ENCODE data around the gene DBN1. TPM values are rescaled to one million over a fixed set of nuclear protein-coding genes. Genes with fewer than 3 reads are reported as not detected.
A peak's percentile ranks its signal among the peaks of the same experiment; 100 is the strongest.

DBN1 gene
- total RNA-seq, 1 experiment from 2014 or later: 127 TPM

DNA sequence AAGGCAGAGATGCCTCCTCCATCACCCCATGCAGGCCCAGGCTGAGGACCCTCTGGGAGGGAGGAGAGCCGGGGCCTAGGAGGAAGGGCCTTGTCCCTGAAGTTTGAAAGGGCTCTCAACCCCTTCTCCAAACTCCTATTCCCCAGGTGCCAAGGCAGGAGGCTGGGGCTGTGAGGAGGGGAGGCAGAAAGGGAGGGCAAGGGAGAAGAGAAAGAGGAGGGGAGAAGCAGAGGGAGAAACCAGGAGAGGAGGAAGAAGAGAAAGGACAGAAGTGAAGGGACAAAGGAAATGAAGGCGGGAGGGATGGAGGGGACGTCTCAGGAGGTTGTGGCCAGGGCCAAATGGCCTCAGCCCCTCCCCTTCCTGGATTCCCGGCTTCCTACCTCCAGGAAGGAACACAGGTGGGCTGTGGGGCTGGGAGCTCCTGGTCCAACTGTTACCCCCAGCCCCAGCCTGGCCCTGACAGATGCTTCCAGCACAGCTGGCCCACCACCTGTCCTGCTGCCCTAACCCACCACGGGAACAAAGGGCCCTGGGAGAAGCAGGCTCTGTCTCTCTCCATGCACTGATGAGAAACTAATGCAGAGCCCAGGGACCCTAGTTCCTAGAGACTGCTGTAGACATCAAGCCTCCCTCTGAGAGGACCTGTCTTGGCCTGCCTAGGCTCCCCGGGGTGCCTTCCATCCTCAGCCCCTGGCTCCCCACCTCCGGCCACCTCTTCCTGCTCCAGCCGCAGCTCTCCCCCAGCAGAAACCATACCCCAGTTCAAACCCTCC is 3.5 kb downstream of the DBN1 start:
- DNase-seq: no peak
- Histone ChIP-seq H2AFZ (ENCODE audit: low read length) (no peak overlapping the region), H3K79me2 (ENCODE audit: low read length) (peaks cover 34% of the 10 kb centered on the region), H3K27ac (ENCODE audit: low read length) (no peak overlapping the region), H3K4me3 (ENCODE audit: low read length) (no peak overlapping the region), H3F3A (ENCODE audit: low read length, unreplicated experiment) (no peaks in the 10 kb centered on the region), H3K4me2 (ENCODE audit: low read length) (no peak overlapping the region), H3K27me3 (ENCODE audit: low read length) (no peaks in the 10 kb centered on the region), H3K9ac (ENCODE audit: low read length) (no peak overlapping the region), H3K36me3 (ENCODE audit: low read depth, low read length) (peaks cover 21% of the 10 kb centered on the region), H4K20me1 (ENCODE audit: low read length) (peaks cover 36% of the 10 kb centered on the region; the same call in 1 of the 2 replicates), H3K9me3 (ENCODE audit: low read length) (no peaks in the 10 kb centered on the region), H3K9me2 (replicated peaks; ENCODE audit: low read length) (no peaks in the 10 kb centered on the region), H3K4me1 (ENCODE audit: insufficient read depth, low read length) (peaks cover 21% of the 10 kb centered on the region)
- POLR2A ChIA-PET (ENCODE audit: unreplicated experiment): no interaction called here
- no TSS peak for BruUV-seq (replicated peaks)
- CTCF ChIA-PET: interaction anchor here (0.5 kb wide), 1 partner anchor 12 kb away, joined by 6 read pairs; no protein-coding TSS in a partner anchor
- TF ChIP-seq EZH2phosphoT487 (IDR thresholded peaks at IDR 0.05; ENCODE audit: borderline replicate concordance, low read length): no peak
- TF ChIP-seq, protein P1, sequence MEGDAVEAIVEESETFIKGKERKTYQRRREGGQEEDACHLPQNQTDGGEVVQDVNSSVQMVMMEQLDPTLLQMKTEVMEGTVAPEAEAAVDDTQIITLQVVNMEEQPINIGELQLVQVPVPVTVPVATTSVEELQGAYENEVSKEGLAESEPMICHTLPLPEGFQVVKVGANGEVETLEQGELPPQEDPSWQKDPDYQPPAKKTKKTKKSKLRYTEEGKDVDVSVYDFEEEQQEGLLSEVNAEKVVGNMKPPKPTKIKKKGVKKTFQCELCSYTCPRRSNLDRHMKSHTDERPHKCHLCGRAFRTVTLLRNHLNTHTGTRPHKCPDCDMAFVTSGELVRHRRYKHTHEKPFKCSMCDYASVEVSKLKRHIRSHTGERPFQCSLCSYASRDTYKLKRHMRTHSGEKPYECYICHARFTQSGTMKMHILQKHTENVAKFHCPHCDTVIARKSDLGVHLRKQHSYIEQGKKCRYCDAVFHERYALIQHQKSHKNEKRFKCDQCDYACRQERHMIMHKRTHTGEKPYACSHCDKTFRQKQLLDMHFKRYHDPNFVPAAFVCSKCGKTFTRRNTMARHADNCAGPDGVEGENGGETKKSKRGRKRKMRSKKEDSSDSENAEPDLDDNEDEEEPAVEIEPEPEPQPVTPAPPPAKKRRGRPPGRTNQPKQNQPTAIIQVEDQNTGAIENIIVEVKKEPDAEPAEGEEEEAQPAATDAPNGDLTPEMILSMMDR (conservative IDR thresholded peaks at IDR 0.05; ENCODE audit: low read depth, low read length): no peak
- no peak for TF ChIP-seq EZH2 (IDR thresholded peaks at IDR 0.05; ENCODE audit: low read length, unreplicated experiment)
- no peak for ATAC-seq
- intact Hi-C loops (cut with micrococcal nuclease): no loop called here

DNA sequence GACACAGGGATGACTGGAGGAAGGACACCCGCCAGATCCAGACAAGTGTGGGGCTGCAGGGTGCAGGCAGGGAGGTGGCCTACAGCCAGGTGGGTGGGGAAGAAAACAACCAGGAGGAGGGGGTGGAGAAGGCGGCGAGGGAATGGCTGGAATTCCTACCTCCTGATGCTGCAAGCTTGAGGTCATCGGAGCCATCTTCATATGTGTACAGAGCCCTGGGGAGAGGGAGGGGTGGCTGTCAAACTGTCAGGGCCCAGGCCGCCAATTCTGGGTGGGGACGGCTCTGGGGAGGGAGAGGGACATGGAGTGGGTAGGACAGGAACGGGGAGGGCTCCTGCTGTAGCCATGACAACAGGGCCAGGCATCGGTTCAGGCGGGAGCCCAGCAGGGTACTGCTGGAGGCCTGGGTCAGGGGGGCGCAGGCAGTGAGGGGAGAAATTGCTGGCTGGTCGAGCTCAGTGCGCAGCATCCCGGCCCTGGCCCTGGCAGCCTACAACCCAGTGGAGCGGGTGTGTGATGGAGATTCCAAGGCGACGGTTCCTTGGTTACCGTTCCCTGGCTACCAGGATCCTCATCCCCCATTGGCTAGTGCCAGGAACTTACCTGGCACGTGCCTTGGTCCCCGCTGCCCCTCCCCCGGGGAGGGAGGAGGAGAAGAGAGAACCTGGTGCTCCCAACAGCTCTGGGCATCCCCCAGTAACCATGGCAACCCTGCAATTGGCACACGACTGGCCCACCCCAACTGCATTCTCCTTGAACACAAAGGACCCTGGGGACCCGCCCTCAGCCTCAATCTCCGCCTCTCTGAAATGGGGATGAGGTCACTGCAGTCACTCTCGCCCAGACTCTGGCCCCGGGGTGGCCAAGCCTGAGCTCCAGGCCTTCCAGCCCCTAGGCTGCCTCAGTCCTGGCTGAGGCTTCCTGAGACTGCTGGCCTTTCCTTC is 4.5 kb downstream of the DBN1 start:
- Histone ChIP-seq H3K36me3 (ENCODE audit: low read depth, low read length) (peaks cover 21% of the 10 kb centered on the region), H3K4me2 (ENCODE audit: low read length) (no peak overlapping the region), H3K4me1 (ENCODE audit: insufficient read depth, low read length) (peaks cover 21% of the 10 kb centered on the region), H3K9me3 (ENCODE audit: low read length) (no peaks in the 10 kb centered on the region), H3K27me3 (ENCODE audit: low read length) (no peaks in the 10 kb centered on the region), H3K9ac (ENCODE audit: low read length) (no peak overlapping the region), H4K20me1 (ENCODE audit: low read length) (peaks cover 36% of the 10 kb centered on the region; the same call in 1 of the 2 replicates), H3K9me2 (replicated peaks; ENCODE audit: low read length) (no peaks in the 10 kb centered on the region), H3K4me3 (ENCODE audit: low read length) (no peak overlapping the region), H2AFZ (ENCODE audit: low read length) (no peak overlapping the region), H3K27ac (ENCODE audit: low read length) (no peak overlapping the region), H3F3A (ENCODE audit: low read length, unreplicated experiment) (no peaks in the 10 kb centered on the region), H3K79me2 (ENCODE audit: low read length) (peaks cover 34% of the 10 kb centered on the region)
- no peak for ATAC-seq
- no TSS peak for BruUV-seq (replicated peaks)
- no peak for TF ChIP-seq EZH2phosphoT487 (IDR thresholded peaks at IDR 0.05; ENCODE audit: borderline replicate concordance, low read length)
- ChIA-PET CTCF (interaction anchor here (0.6 kb wide), 1 partner anchor 159 kb away, joined by 5 read pairs; no protein-coding TSS in a partner anchor), POLR2A (ENCODE audit: unreplicated experiment) (no interaction called here)
- intact Hi-C loops (cut with micrococcal nuclease): no loop called here
- peak; percentile 30 for DNase-seq

DNA sequence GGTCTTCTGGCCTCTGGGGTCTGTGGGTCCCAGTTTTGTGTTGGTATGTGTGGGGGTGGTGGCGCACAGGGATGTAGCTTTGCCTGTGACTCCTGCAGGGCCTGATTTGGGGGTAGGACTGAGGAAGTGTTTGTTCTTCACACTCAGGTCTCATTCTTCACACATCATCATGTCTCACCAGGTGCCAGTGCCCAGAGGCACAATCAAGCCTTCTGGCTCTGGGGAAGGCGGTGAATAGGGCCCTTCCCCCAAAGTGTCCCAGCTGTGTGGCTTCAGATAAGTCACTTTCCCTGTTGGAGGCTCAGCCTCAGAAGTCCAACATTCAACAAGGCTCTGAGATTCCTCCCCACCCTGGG is 5.1 kb downstream of the DBN1 start:
- POLR2A ChIA-PET (ENCODE audit: unreplicated experiment): no interaction called here
- H3K4me1 ChIP-seq (ENCODE audit: insufficient read depth, low read length): peaks cover 21% of the 10 kb centered on the region
- no peak overlapping the region for H3K4me2 ChIP-seq (ENCODE audit: low read length)
- no peak for TF ChIP-seq EZH2 (IDR thresholded peaks at IDR 0.05; ENCODE audit: low read length, unreplicated experiment)
- TF ChIP-seq EZH2phosphoT487 (IDR thresholded peaks at IDR 0.05; ENCODE audit: borderline replicate concordance, low read length): no peak
- TF ChIP-seq, protein P1 (conservative IDR thresholded peaks at IDR 0.05; ENCODE audit: low read depth, low read length): no peak
- no peak for ATAC-seq
- no peaks in the 10 kb centered on the region for H3F3A ChIP-seq (ENCODE audit: low read length, unreplicated experiment)
- no peak overlapping the region for H2AFZ ChIP-seq (ENCODE audit: low read length)
- no peak overlapping the region for H3K9ac ChIP-seq (ENCODE audit: low read length)
- CTCF ChIA-PET: no interaction called here
- no peaks in the 10 kb centered on the region for H3K9me2 ChIP-seq (replicated peaks; ENCODE audit: low read length)
- H3K27ac ChIP-seq (ENCODE audit: low read length): no peak overlapping the region
- no TSS peak for BruUV-seq (replicated peaks)
- peaks cover 36% of the 10 kb centered on the region; the same call in 1 of the 2 replicates for H4K20me1 ChIP-seq (ENCODE audit: low read length)
- H3K79me2 ChIP-seq (ENCODE audit: low read length): peaks cover 34% of the 10 kb centered on the region
- no peaks in the 10 kb centered on the region for H3K9me3 ChIP-seq (ENCODE audit: low read length)
- intact Hi-C loops (cut with micrococcal nuclease): no loop called here
- H3K36me3 ChIP-seq (ENCODE audit: low read depth, low read length): peaks cover 21% of the 10 kb centered on the region
- no peaks in the 10 kb centered on the region for H3K27me3 ChIP-seq (ENCODE audit: low read length)
- DNase-seq: no peak
- H3K4me3 ChIP-seq (ENCODE audit: low read length): no peak overlapping the region

Data from PC-3 (cell line).